Neural crest cell (in vitro differentiated cells): ENCODE results near the gene KLRF2. TPM values are rescaled to one million over a fixed set of nuclear protein-coding genes. Genes with fewer than 3 reads are reported as not detected.

Source experiments
- DNase-seq: peaks from one replicate; pipeline ENCODE4 v3.0.0; 2021; ENCODE audit warnings: low read depth, mixed read lengths, low spot score
- H3K27ac Mint-ChIP-seq: one replicate; pipeline ENCODE4 v1.8.0; 2021; ENCODE audit warnings: mild to moderate bottlenecking, mixed read lengths; ENCODE audit not compliant: unreplicated experiment
- H3K27me3 Mint-ChIP-seq: 2 replicates; pipeline ENCODE4 v1.8.0; 2021; ENCODE audit warnings: low read depth, mild to moderate bottlenecking, mixed read lengths
- H3K36me3 Mint-ChIP-seq: 2 replicates; pipeline ENCODE4 v1.8.0; 2021; ENCODE audit warnings: low read depth, mild to moderate bottlenecking, mixed read lengths
- H3K4me1 Mint-ChIP-seq: 2 replicates; pipeline ENCODE4 v1.8.0; 2021; ENCODE audit warnings: mixed read lengths
- H3K4me3 Mint-ChIP-seq: one replicate; pipeline ENCODE4 v1.8.0; 2021; ENCODE audit warnings: mild to moderate bottlenecking, mixed read lengths
- H3K9me3 Mint-ChIP-seq: 2 replicates; pipeline ENCODE4 v1.8.0; 2021; ENCODE audit warnings: mixed read lengths
- CTCF ChIP-seq: fragments of 200-600 bp; sonication (generic); conservative IDR thresholded peaks from 2 replicates; pipeline ENCODE4 v1.5.0; 2021; ENCODE audit warnings: antibody characterized with exemption, mild to moderate bottlenecking
- total RNA-seq: library from RNA; stranded (reverse); gene quantifications from 2 replicates; pipeline ENCODE4 v1.2.1, GENCODE V29; 2021

The KLRF2 gene
- total RNA-seq, 1 donor from 2014 or later = not detected

GRCh38 chr12:9883175-9883574 is 1.9 kb downstream of the KLRF2 start:
- no peak for TF ChIP-seq CTCF
- Mint-ChIP-seq H3K36me3 (no peaks in the 10 kb centered on the region), H3K9me3 (no peaks in the 10 kb centered on the region), H3K4me1 (peaks cover 10% of the 10 kb centered on the region), H3K27me3 (no peaks in the 10 kb centered on the region), H3K4me3 (no peak overlapping the region), H3K27ac (no peak overlapping the region)
- DNase-seq = no peak

- no peak for TF ChIP-seq CTCF
- no peaks in the 10 kb centered on the region for H3K9me3 Mint-ChIP-seq
- no peaks in the 10 kb centered on the region for H3K4me1 Mint-ChIP-seq
- no peak for DNase-seq
- no peaks in the 10 kb centered on the region for H3K36me3 Mint-ChIP-seq
- no peak overlapping the region for H3K27ac Mint-ChIP-seq
- no peak overlapping the region for H3K4me3 Mint-ChIP-seq
- no peaks in the 10 kb centered on the region for H3K27me3 Mint-ChIP-seq
These were observed 7.5 kb downstream of the KLRF2 start for GRCh38 chr12:9888665-9889273.

- no peaks in the 10 kb centered on the region for H3K36me3 Mint-ChIP-seq
- H3K27me3 Mint-ChIP-seq = no peaks in the 10 kb centered on the region
- no peaks in the 10 kb centered on the region for H3K9me3 Mint-ChIP-seq
- H3K4me1 Mint-ChIP-seq = no peaks in the 10 kb centered on the region
- no peak for TF ChIP-seq CTCF
- DNase-seq = no peak
- no peak overlapping the region for H3K4me3 Mint-ChIP-seq
- no peak overlapping the region for H3K27ac Mint-ChIP-seq
These were observed 14.1 kb downstream of the KLRF2 start for GRCh38 chr12:9895215-9895971.

GRCh38 chr12:9897535-9897934 is 16.2 kb downstream of the KLRF2 start:
- TF ChIP-seq CTCF = no peak
- no peak for DNase-seq
- H3K4me3 Mint-ChIP-seq = no peak overlapping the region
- peaks cover 3% of the 10 kb centered on the region for H3K36me3 Mint-ChIP-seq
- no peaks in the 10 kb centered on the region for H3K4me1 Mint-ChIP-seq
- no peaks in the 10 kb centered on the region for H3K9me3 Mint-ChIP-seq
- H3K27me3 Mint-ChIP-seq = no peaks in the 10 kb centered on the region
- H3K27ac Mint-ChIP-seq = no peak overlapping the region

GRCh38 chr12:9899209-9899608 is 17.9 kb downstream of the KLRF2 start:
- DNase-seq = no peak
- TF ChIP-seq CTCF = no peak
- H3K4me3 Mint-ChIP-seq = no peak overlapping the region
- H3K27ac Mint-ChIP-seq = no peak overlapping the region
- no peaks in the 10 kb centered on the region for H3K4me1 Mint-ChIP-seq
- no peaks in the 10 kb centered on the region for H3K27me3 Mint-ChIP-seq
- peaks cover 9% of the 10 kb centered on the region for H3K36me3 Mint-ChIP-seq
- H3K9me3 Mint-ChIP-seq = peaks cover 8% of the 10 kb centered on the region
